ENCODE results near the gene MAP2K3.

Gene MAP2K3

GRCh38 chr17:21283482-21284318 lies 811 bp upstream of the MAP2K3 start:
- no peak for DNase-seq

DNA sequence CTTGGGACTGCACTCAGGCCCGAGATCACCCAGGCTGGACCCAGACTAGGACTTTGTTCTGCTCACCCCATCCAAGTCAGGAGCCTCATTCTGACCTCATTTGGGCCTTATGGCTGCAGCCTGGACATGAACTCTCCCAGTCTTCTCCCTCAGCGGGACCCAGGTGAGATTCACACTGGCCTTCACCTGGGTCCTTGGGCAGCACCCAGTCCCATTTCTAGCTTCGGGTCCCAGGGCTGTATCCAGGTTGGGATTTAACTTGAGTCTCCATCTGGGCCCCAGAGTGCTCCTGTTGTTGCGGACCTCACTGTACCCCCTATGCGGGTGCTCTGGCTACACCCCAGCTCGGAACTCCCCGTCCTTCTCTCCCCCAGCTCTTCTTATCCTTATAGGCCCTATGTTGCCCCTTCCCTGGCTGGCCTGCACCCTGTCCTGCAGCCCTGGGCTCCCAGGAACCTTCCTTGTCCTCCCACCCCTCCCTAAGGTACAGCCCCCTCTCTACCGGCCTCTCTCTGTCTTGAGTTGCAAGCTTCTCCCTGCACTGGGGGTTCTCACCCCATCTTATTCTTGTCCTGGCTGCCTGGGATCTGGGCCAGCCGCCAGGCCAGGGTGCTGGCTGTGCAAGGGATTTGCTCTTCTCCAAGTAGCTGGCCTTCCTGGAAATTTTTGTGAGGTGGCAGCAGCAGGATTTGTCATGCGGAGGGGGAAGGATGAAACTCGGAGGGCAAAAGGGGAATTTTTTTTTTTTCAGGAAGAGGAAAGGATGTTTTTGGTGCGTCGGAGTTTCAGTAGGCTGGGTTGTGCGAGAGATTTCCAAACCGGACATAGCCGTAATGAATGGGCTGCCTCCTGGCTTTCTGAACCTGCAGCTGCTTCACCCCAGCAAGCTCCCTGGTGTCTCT lies 904 bp downstream of the MAP2K3 start:
- peak; percentile 55 for DNase-seq

DNA sequence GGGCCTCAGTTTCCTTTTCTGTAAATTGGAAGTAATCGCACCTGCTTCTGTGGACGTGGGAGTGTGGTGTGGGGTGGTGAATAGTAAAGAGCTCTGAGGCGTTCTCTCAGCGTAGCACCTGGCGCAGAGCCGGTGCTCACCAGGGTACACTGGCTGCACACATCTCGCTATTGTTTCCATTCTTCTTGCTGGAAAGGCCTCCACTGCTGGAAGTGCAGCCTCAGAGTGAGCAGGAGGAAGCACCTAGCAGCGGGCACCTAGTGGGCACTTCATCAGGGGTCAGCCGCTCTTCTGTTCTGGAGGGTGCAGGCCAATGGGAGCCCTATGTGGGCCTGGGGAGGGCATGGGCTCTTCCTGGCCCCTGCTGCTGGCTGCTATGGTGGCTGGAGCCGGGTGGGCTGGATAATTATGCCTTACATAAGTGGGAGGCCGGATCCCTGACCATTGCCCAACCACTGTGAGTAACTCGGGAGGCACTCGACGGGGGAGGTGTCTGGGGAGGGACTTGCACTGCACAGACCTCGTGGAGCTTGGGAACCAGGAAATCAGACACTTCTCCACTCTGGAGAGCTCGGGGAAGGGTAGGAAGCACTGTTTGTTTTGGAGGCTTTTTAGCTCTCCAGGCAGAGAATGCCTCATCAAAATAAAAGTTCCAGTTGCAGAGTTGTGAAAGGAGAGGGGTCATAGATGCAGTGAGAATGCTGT lies 1.7 kb downstream of the MAP2K3 start:
- peak; percentile 66 for DNase-seq

DNA sequence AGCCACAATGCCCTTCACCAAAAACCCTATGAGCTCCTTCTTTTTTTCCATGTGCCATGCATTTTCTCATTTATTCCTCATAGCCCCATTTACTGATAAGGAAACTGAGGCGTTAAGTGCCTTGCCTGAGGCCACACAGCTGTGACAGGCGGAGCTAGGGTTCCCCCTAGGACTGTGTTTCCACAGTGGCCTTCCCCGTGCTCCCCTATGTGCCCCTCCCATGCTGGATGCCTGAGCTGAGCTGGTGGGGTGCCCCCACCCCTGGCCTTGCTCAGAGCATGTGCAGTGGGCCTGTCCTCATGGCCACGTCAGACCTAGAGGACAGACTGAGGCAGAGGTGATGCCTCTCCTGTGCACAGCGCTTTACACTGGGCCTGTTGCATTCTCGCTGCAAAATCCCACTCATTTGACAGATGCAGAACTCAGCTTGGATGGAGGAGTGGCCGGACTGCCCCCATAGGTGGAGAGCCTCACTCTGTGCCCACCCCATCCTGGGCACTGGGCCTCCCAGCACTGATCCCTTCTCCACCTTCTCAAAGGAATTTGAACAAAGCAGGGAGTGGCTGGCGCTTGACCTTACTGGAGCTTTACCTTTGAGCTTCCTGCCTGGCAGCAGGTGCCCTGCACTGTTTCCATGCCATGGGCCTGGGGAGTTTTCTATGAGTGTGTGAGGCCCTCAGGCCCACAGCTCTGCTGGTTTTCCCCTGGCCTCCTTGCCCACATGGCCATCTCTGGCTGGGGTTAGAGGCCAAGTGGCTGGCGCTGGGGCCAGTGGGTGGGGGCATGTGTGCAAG lies 2.6 kb downstream of the MAP2K3 start:
- DNase-seq: no peak

- DNase-seq: peak; percentile 68
Observed at GRCh38 chr17:21287703-21288449, 3.4 kb downstream of the MAP2K3 start.

GRCh38 chr17:21288571-21289017 lies 4.1 kb downstream of the MAP2K3 start:
- DNase-seq: no peak

DNA sequence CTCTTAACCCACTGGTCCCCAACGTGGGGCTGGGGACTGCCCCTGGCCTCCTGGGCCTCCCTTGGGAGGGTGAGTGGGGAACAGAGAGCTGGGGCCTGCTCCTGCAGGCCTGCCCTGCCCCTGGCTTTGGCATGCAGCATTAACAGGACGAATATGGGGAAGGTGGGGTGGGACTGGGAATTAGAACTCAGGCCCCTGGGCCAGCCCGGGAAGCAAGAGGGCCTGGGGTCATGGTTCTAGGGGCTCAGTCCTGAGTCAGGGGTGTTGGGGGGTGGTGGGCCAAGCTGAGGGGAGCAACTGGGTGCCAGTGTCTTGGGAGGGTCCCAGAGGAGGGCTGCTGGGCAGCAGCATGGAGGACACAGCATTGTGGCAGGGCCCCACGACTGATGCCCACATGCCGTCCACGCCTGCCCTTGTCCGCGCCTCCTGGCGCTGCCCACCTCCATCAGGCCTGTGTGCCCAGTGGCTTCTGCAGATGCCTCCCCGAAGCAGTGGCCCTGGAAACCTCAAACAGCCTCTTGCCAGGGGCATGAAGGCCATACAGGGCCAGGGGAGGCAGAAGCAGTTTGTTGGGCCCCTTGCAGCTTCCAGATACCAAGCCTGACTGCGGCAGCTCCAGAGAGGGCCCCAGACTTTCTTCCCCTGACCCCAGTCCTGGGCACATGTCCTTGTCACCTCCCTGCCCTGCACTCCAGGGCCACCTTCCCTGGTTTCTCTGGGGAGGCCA lies 4.8 kb downstream of the MAP2K3 start:
- DNase-seq: no peak

GRCh38 chr17:21289902-21290571 lies 5.5 kb downstream of the MAP2K3 start:
- DNase-seq: no peak

DNA sequence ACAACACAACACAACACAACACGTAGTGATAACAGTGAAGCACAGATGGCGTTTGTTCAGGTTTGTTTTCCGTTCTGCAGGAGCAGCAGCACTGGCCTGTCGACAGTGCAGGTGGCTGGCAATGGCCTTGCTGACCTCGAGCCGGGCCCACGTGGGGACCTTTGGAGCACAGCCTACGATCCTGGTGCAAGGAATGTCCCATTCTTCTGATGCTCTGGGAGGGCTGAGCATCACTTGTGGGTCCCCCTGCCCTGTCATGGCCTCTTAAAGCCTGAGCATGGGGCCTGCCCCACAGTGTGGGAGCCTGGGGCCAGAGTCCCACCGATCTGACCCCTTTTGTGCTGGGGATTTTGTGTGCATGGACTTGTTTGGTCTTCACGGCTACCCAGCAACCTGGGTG lies 6.8 kb downstream of the MAP2K3 start:
- no peak for DNase-seq

DNA sequence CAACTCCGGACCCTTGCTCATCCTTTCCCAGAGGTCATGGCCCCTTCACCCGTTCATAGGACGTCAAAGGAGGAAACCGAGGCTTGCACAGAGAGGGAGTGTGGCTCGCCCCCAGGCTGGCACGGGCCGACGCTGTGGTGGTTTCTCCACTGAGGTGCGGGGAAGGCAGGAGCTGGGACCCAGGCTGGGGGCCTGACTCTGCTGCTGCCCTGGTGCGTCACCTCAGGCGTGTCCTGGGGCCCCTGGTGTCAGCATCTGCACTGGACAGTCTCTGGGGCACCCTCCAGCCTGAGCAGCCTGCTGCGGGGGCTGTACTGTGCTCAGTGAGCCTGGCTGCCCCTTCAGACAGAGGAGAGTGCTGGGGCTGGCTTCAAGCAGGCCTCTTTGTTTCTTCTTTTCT lies 7.4 kb downstream of the MAP2K3 start:
- DNase-seq: no peak

DNA sequence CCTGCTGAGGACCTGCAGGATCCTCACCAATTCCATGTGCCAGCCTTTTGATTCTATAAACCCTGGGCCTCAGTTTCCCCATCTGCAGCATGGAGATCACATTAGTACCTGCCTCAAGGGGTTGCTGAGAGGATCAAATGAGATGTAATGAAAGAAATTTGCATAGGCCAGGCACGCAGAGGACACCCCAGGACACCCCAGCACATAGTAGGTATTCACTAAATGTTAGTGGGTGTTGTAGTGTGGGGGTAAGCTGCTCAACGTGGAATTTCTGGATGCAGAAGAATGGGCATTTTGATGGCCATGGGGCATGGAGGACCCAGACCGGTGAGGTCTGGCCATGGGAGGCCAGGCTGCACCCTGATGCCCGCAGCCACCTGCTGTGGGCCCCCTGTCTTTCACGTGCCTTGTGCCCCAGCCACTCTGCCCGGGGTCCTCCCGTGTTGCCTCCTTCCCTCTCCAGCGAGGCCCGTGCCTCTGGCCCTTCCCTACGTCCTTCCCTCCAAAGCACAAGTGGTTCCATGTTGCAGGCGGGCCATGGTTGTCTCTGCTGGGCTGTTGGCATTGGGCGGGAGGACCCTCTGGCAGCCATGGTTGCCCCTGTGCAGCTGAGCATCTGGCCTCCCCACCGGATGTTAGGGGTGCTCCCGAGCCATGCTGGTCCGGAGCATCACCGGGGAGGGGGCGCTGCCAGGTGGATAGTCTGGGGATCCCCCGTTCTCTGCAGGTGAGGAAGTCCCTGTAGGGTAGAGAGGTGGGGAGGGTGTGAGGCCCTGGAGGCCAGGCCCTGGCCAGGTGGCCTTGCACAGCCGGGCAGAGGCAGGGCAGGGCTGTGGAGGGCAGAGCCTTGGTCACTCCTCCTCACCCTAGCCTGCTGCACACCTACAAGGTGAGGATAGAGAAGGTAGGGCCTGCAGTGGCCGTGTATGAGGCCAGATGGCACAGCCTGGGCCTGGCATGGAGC lies 8.6 kb downstream of the MAP2K3 start:
- no peak for DNase-seq

GRCh38 chr17:21293831-21294210 lies 9.3 kb downstream of the MAP2K3 start:
- DNase-seq: no peak

DNA sequence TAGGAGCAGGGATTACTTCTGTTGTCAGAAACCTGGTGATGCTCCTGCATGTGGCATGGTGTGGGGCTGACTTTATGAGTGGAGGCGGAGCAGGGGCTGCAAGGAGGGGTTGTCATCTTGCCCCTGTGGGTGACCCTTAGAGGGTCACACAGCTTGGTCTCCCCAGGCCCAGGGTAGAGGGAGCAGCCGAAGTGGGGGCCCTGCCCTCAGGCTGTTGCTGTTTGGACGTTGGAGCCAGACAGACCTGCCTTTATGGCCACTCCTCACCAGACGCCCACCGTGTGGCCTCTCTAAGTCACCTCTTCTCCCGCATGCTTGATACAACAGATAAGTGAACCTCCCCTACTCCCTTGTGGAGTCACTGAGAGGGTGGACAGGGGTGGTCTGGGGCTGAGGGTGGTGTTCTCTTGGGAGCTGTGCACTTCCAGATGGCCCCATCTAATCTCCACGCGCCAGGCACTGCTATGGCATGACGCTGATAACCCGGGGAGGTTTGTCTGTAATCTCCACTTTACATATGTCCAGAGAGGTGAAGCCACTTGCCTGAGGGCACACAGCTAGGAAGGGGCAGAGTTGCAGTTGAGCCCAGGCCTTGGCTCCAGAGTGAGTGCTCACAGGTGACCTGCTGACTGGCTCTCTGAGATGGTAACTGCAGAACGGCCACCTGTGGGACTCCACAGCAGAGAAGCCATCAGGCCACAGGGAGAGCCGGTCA lies 10.0 kb downstream of the MAP2K3 start:
- DNase-seq: peak; percentile 50

DNA sequence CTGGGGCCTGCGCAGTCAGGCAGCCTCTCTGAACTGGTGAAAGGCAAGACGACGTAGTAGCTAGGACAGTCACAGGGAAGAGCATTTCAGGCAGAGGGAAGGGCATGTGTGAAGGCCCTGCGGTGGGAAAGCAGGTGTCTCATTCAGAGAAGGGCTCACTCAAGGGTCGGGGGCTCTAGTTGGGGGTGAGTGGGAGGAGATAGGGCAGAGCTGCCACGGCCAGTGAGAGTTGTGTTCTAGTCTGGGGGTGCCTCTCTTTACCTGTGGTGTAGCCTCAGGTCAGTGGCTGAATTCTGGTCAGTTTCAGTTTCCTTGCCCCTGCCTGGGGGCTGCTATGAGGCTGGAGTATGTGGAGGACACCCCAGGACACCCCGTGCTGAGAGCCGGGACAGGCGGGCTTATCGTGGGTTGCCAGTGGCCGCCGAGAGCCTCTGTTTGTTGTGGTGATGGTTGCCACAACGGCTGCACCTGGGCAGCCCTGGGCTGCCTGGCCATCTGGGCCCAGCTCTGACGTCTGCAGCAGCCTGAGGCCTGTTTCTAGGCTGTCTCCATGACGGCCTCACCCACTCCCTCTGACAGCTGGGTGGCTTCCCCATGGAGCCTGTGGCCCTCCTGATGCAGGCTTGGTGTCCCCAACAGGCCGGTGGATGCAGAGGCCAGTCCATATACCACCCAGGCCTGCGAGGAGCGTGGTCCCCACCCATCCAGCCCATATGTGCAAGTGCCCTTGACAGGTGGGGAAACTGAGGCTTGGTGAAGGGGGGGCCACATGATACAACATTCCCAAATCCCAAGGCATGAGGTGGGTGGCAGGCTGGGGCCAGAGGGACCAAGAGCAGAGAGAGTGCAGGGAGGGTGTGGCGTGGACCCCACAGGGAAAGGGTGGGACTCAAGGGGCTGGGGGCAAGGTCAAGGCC lies 10.8 kb downstream of the MAP2K3 start:
- DNase-seq: no peak

DNA sequence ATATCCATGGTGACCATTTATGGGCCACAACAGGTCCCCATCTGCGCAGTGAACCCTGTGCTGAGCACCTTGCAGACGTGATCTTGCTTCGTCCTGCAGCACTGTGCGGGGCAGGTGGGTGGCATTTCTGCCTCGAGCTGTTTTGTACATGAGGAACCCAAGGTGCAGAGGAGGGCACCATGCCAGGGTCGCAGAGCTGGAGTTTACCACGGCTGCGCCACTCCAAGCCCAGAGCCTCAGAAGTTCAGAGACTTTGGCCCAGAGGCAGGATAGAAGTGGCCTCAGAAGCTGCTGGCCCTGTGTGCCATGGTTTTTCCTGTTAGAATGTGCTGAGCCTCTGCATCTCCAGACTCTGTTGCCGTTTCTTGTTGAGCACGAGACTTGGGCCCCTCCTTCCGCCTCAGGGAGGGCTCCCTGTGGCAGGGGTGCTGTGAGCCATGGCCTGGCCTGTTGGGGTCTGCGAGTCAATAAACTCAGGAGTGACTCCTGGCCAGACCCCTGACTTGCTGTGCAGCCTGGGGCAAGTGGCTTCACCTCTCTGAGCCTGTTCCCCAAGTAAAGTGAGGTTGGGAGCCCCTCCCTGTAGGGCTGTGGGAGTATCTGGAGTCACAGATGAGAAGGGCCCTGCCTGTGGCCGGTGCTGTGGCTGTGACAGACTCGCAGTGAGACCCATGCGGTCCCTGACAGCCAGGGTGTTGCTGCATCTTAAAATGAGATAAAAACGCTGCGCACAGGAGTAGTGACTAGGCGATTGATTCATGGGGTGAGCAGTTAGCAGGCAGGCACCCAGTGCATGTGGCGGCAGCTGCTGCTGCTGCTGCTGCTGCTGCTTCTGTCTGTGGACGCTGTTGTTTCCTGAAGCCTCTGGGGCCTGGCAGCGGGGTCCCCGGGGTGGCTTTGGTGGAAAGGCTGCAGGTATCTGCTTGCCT lies 11.8 kb downstream of the MAP2K3 start:
- DNase-seq: peak; percentile 74

DNA sequence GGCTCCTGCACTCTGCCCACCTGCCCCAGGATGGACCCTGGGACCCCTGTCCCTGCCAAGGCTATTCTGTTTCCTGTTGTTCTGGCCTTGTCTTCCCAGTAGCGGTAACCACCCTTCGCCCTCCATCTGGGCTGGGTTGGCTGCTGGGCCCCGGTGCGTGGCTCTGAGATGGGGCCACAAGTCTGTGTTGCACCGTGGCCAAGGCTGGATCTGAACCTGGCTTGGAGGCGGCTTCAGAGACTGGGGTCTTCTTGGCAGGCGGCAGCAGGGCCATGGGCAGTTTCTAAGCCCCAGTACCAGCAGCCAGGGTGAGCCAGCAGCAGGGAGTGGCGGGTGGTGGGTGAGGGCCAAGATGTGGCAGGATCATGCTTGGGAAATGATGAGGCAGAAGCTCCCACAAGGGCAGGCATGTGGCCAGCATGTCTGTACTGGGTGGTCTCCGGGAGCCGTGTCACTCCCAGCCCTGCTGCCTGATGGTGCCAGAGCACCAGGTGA lies 12.6 kb downstream of the MAP2K3 start:
- no peak for DNase-seq
